Activated naive CD4-positive, alpha-beta T cell treated with anti-CD3 and anti-CD28 coated beads for 36 hours (primary cell): ENCODE measurements around the gene IRF2BPL. TPM values are rescaled to one million over a fixed set of nuclear protein-coding genes. Genes with fewer than 3 reads are reported as not detected.

ENCODE experiments used
- CTCF ChIA-PET: fragments of 350-600 bp; sonication (Branson Sonifier 250); formaldehyde crosslinking; loops from one replicate; lab custom pipeline; 2021; ENCODE audit warnings: antibody characterized with exemption; lab: Charles Lee
- DNase-seq: peaks from one replicate; pipeline ENCODE4 v3.0.0-alpha.2; 2020
- H3K27ac Mint-ChIP-seq: one replicate; pipeline ENCODE4 v1.8.0; 2021; ENCODE audit warnings: mild to moderate bottlenecking, mixed read lengths
- H3K27me3 Mint-ChIP-seq: one replicate; pipeline ENCODE4 v1.8.0; 2021; ENCODE audit warnings: low read depth, mixed read lengths
- H3K36me3 Mint-ChIP-seq: one replicate; pipeline ENCODE4 v1.8.0; 2021; ENCODE audit warnings: low read depth, mixed read lengths
- H3K4me1 Mint-ChIP-seq: one replicate; pipeline ENCODE4 v1.8.0; 2021; ENCODE audit warnings: low read depth, mixed read lengths
- H3K4me3 Mint-ChIP-seq: one replicate; pipeline ENCODE4 v1.8.0; 2021; ENCODE audit warnings: mild to moderate bottlenecking, moderate library complexity, mixed read lengths
- H3K9me3 Mint-ChIP-seq: one replicate; pipeline ENCODE4 v1.8.0; 2021; ENCODE audit warnings: mixed read lengths
- intact Hi-C: fragments of 100-400 bp; cut with micrococcal nuclease; formaldehyde crosslinking; loops from one replicate; pipeline ENCODE4 v1.15.1; 2023
- total RNA-seq, 2 experiments: library from RNA; stranded (reverse); gene quantifications; one replicate each; pipeline ENCODE4 v1.2.3, GENCODE V29; 2021

The IRF2BPL gene
- total RNA-seq, 2 experiments from 2014 or later: 34.8 to 35.2 TPM

DNA sequence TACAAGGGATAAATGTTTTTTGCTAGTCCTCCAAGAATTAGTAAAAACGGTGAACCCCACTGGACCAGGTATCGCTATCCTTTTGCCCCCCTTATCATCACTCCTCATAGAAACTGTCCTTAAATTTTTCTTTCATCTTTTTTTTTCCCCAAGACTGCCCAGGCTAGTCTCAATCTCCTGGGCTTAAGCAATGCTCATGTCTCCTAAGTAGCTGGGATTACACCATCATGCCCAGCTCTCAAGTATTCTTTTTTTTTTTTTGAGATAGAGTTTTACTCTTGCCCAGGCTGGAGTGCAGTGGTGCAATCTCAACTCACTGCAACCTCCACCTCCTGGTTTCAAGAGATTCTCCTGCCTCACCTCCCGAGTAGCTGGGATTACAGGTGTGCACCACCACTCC is 9.7 kb downstream of the IRF2BPL start:
- CTCF ChIA-PET: interaction anchor here (1.6 kb wide), 1 partner anchor 51 kb away, joined by 4 read pairs; no protein-coding TSS in a partner anchor
- Mint-ChIP-seq H3K4me3 (no peak overlapping the region), H3K4me1 (peaks cover 27% of the 10 kb centered on the region), H3K9me3 (no peaks in the 10 kb centered on the region), H3K27me3 (no peaks in the 10 kb centered on the region), H3K36me3 (peaks cover 1% of the 10 kb centered on the region), H3K27ac (no peak overlapping the region)
- intact Hi-C loops: no loop called here
- DNase-seq: no peak

DNA sequence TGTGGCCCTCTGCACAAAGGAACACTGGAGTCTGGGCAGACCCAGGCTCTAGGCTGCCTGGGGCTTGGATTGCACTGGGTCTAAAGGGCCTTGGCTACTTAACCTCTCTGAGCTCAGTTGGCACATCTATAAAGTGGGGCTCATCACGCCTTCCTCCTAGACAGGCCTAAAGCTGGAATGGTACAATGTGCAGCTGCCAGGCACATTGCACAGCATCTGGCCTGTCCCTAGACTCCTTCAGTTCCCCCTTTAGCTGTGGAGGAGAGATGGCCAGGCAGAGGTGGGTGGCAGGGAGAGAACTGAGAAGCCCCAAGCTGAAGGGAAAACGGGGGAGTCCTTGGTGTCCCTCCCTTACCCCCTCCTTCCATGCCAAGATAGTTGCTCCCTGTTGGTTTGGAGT is 10.8 kb downstream of the IRF2BPL start:
- no peaks in the 10 kb centered on the region for H3K9me3 Mint-ChIP-seq

DNA sequence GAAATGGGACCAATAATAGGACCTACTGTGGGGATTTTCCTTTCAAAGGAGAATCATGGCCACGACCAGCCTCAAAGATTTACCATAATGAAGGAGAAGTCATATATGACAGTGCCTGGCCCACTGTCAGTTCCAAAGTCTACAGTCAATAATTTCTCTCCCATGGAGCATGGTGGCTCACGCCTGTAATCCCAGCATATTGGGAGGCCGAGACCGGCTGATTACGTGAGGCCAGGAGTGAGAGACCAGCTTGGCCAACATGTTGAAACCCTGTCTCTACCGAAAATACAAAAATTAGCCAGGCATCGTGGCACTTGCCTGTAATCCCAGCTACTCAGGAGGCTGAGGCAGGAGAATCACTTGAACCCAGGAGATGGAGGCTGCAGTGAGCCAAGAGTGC is 13.8 kb downstream of the IRF2BPL start:
- no peak overlapping the region for H3K27ac Mint-ChIP-seq
- H3K36me3 Mint-ChIP-seq: no peaks in the 10 kb centered on the region
- H3K9me3 Mint-ChIP-seq: no peaks in the 10 kb centered on the region
- H3K4me1 Mint-ChIP-seq: peaks cover 13% of the 10 kb centered on the region
- no peaks in the 10 kb centered on the region for H3K27me3 Mint-ChIP-seq
- DNase-seq: no peak
- H3K4me3 Mint-ChIP-seq: no peak overlapping the region
- intact Hi-C loops: no loop called here
- CTCF ChIA-PET: interaction anchor here (0.5 to 1.8 kb wide), 4 partner anchors 37 to 101 kb away, joined by 3 to 6 read pairs (median 4); no protein-coding TSS in a partner anchor

More for the DNA sequence above, 10.8 kb downstream of the IRF2BPL start:
- Mint-ChIP-seq H3K4me3 (no peak overlapping the region), H3K27me3 (no peaks in the 10 kb centered on the region), H3K4me1 (peaks cover 16% of the 10 kb centered on the region), H3K27ac (no peak overlapping the region), H3K36me3 (no peaks in the 10 kb centered on the region)
- DNase-seq: no peak
- intact Hi-C loops: no loop called here
- CTCF ChIA-PET: interaction anchor here (0.9 to 1.6 kb wide), 3 partner anchors 28 to 50 kb away, joined by 3 to 4 read pairs (median 3); no protein-coding TSS in a partner anchor

DNA sequence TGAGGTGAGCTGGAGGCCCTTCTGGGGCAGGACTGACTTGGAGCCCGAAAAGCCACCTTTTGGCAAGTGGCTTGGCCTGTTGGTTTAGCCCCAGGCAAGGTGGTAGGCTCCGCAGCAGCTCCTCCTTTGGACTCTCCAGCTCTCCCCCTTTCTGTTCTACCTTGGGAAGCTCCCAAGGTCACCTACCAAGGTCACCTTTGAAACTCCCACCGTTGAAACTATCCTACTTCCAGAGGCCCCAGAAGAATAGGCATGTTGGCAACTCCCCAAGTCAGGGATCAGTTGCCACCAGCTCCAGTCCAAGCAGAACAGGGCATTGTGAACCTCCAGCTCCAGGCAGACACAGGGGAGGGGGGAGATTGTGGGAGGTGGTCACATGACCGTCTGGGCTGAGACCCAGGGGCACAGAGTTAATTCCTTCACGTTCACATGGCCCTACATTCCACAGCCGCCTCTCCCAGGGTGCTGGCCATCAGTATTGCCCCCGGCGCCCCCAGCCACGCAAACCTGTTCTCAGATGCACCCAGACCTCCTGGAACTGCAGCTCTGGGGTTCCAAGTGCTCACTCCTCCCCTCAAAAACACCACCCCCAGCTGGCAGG is 14.4 kb downstream of the IRF2BPL start:
- Mint-ChIP-seq H3K4me3 (no peak overlapping the region), H3K36me3 (no peaks in the 10 kb centered on the region), H3K4me1 (peaks cover 13% of the 10 kb centered on the region), H3K27me3 (no peaks in the 10 kb centered on the region), H3K27ac (no peak overlapping the region), H3K9me3 (no peaks in the 10 kb centered on the region)
- CTCF ChIA-PET: interaction anchor here (0.6 to 1.8 kb wide), 3 partner anchors 31 to 101 kb away, joined by 4 to 6 read pairs (median 4); no protein-coding TSS in a partner anchor
- DNase-seq: no peak
- intact Hi-C loops: no loop called here

DNA sequence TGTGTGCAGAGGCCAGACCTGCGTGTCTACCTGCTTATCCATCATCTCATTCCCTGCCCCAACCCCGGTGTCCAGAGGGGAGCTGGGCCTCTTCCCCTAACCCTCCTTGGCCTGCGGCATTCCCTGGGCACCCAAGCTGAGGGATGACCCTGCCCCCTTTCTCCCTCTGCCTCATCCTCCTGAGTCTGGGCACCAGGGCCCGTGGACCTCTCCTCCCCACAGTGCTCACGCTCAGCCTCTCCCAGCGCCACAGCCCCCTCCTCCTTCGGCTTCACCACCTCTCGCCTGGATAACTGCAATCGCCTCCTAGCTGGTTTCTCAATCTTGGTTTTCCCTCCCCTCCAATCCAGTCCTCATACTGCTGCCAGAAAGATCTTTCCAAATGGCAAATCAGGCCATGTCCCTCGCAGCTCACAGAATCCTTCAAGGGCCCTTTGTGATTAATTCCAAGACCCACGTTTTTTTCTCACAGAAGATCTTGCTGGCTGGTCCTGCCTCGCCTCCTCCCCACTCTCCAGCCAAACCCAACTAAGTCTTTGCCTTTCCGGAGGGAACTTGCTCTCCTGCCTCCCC is 16.2 kb downstream of the IRF2BPL start:
- DNase-seq: no peak
- Mint-ChIP-seq H3K27me3 (no peaks in the 10 kb centered on the region), H3K36me3 (no peaks in the 10 kb centered on the region), H3K4me1 (peaks cover 13% of the 10 kb centered on the region), H3K27ac (no peak overlapping the region), H3K9me3 (no peaks in the 10 kb centered on the region), H3K4me3 (no peak overlapping the region)
- intact Hi-C loops: no loop called here
- CTCF ChIA-PET: interaction anchor here (0.6 to 1.2 kb wide), 2 partner anchors 56 to 99 kb away, joined by 3 to 4 read pairs; no protein-coding TSS in a partner anchor

DNA sequence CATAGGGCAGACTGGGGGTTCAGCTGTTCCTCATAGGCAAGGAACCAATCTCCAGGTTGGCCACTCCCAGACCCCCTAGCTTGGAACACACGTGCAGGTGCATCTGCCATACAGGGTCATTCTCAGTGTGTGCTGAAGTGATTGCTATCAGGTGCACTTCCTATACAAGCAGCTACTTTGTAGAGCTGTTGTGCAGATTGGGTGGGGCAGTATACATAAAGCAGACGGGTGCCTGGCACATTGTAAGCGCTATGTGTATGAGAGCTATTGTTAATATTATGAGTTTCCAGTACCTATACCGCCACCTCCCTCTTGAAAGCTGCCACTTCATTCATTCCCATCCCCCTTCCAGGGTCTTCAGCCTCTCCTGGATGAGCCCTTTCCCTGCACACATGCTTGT is 17.3 kb downstream of the IRF2BPL start:
- intact Hi-C loops: loop anchor here (1.0 kb wide), 2 partner anchors 64 to 98 kb away; no protein-coding TSS in a partner anchor
- CTCF ChIA-PET: interaction anchor here (0.6 to 1.8 kb wide), 5 partner anchors 28 to 98 kb away, joined by 3 to 6 read pairs (median 4); no protein-coding TSS in a partner anchor
- H3K4me3 Mint-ChIP-seq: no peak overlapping the region
- H3K4me1 Mint-ChIP-seq: peaks cover 13% of the 10 kb centered on the region
- no peaks in the 10 kb centered on the region for H3K9me3 Mint-ChIP-seq
- no peak for DNase-seq
- H3K36me3 Mint-ChIP-seq: no peaks in the 10 kb centered on the region
- no peaks in the 10 kb centered on the region for H3K27me3 Mint-ChIP-seq
- H3K27ac Mint-ChIP-seq: no peak overlapping the region

DNA sequence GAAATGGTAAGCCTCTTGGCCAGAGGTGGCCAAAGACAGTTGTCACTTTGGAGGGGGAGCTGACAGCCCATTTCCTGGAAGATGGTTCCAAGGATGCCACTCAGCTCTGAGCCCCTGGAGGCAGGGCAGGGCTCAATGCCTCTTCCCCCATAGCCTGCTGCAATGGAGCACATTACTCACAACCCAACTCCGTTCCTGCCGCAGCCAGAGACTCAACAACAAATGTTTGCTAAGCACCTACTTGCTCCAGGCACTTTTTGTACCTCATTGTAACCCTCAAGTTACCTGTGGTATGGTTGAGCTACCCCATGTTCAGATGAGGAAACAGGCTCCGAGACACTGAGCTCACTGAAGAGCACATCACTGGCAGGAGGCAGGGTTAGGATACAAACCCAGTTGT is 19.5 kb downstream of the IRF2BPL start:
- Mint-ChIP-seq H3K36me3 (no peaks in the 10 kb centered on the region), H3K27ac (no peak overlapping the region), H3K4me1 (peaks cover 16% of the 10 kb centered on the region), H3K9me3 (no peaks in the 10 kb centered on the region), H3K27me3 (no peaks in the 10 kb centered on the region), H3K4me3 (no peak overlapping the region)
- intact Hi-C loops: no loop called here
- DNase-seq: no peak
- CTCF ChIA-PET: interaction anchor here (0.5 to 1.5 kb wide), 4 partner anchors 44 to 140 kb away, joined by 3 to 8 read pairs (median 4); no protein-coding TSS in a partner anchor

DNA sequence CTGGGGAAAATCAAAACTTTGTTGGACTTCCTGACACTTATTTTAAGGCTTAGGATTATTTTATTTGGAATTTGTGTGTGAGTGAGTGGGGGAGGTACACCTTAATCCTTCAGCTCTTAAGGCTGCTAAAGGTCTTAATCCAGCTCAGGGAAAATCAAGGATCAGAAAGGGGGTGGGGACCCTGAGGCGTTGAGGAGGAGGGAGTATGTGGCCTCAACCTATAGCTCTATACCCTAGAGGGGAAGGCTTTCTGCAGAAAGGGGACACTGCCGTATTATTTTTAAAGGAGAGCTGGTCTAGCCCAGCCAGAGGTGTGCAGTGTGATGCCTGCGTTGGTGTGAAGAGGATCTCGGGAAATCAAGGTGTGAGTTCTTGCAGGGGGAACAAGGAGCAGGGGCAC is 20.0 kb downstream of the IRF2BPL start:
- H3K4me1 Mint-ChIP-seq: peaks cover 16% of the 10 kb centered on the region
- no peaks in the 10 kb centered on the region for H3K9me3 Mint-ChIP-seq
- CTCF ChIA-PET: interaction anchor here (0.5 to 1.5 kb wide), 3 partner anchors 47 to 139 kb away, joined by 4 to 8 read pairs (median 5); no protein-coding TSS in a partner anchor
- H3K36me3 Mint-ChIP-seq: no peaks in the 10 kb centered on the region
- no peaks in the 10 kb centered on the region for H3K27me3 Mint-ChIP-seq
- no peak for DNase-seq
- intact Hi-C loops: no loop called here
- no peak overlapping the region for H3K27ac Mint-ChIP-seq
- no peak overlapping the region for H3K4me3 Mint-ChIP-seq

DNA sequence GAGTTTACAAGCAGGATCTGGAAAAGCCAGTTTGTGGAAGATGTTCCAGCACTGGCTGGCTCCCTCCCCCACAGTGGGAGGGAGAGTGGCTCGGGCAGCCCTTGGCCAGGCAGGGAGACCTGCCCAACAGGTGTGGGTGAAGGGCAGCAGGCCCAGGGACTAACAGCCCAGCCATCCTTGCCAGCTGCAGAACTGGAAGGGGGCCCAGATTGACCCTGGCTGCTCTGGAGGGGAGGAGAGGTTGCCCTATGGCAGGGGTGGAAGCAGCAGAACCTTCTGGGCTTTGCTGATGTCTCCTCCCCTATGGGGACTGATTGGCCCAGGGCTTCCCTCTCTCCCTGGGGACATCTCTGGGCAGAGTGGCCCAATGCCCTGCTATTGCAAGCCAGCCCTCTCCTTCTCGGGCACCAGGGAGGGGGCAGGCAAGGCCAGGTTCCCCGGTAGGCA is 20.5 kb downstream of the IRF2BPL start:
- no peaks in the 10 kb centered on the region for H3K27me3 Mint-ChIP-seq
- CTCF ChIA-PET: interaction anchor here (1.4 to 1.5 kb wide), 2 partner anchors 47 to 95 kb away, joined by 4 to 5 read pairs; no protein-coding TSS in a partner anchor
- DNase-seq: no peak
- H3K36me3 Mint-ChIP-seq: no peaks in the 10 kb centered on the region
- no peaks in the 10 kb centered on the region for H3K9me3 Mint-ChIP-seq
- intact Hi-C loops: no loop called here
- H3K27ac Mint-ChIP-seq: no peak overlapping the region
- no peak overlapping the region for H3K4me3 Mint-ChIP-seq
- H3K4me1 Mint-ChIP-seq: peaks cover 16% of the 10 kb centered on the region

DNA sequence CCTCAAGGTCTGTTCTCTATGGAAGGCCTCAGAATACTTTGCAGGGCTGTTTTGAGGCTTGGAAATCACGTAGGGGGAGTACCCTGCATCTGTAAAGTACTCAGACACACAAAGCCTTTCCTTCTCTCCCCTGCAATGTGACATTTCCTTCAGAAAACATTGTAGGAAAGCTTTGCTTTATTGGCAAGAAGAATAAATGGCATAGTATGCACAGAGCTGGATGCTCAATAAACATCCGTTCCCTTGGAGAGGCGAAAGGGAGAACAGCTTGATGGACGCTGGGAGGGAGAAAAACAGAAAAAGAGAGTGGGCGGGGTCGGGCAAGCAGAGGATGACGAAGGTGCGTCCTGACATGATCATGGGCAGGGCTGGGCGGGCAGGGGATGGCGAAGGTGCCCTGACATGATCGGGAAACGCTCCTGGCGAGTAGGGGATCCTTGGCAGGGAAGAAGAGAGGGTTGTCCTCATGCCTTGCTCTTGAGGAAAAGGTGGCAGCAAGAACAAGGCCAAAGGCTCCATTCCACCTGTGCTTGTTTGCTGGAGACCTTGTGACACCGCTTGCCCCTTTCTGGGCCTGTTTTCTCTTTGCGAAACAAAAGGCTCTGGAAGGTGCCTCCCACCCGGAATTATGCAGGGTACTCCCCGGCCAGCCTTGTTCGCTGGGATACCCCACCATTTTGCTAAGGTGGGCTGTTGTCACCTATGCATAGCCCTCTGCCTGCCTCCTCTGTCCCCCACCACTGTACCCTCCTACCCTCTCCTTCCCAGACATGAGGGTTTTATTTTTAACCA is 21.1 kb downstream of the IRF2BPL start:
- peaks cover 16% of the 10 kb centered on the region for H3K4me1 Mint-ChIP-seq
- no peaks in the 10 kb centered on the region for H3K9me3 Mint-ChIP-seq
- H3K27ac Mint-ChIP-seq: no peak overlapping the region
- H3K27me3 Mint-ChIP-seq: no peaks in the 10 kb centered on the region
- intact Hi-C loops: no loop called here
- H3K4me3 Mint-ChIP-seq: no peak overlapping the region
- CTCF ChIA-PET: interaction anchor here (1.2 kb wide), 2 partner anchors 46 to 94 kb away, joined by 3 read pairs; no protein-coding TSS in a partner anchor
- DNase-seq: no peak
- H3K36me3 Mint-ChIP-seq: no peaks in the 10 kb centered on the region

DNA sequence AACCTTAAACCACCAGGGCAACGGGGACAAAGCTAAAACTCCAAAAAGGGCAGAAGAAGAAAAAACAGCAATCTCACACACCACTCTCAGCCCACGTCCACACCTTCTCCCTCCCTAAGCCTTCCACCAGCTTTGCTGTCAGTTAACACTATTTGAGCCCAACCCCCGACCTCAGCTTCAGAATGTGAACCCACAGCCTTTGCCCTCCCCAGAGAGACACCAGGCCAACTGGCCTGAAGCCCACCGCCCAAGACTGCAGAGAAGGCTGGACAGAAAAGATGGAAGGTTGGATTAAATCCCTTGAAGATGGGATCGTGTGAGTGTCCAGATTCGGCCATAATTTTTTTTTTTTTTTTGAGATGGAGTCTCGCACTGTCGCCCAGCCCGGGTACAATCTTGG is 22.4 kb downstream of the IRF2BPL start:
- H3K9me3 Mint-ChIP-seq: no peaks in the 10 kb centered on the region
- no peaks in the 10 kb centered on the region for H3K27me3 Mint-ChIP-seq
- CTCF ChIA-PET: interaction anchor here (1.2 to 1.3 kb wide), 3 partner anchors 47 to 93 kb away, joined by 3 read pairs; no protein-coding TSS in a partner anchor
- H3K36me3 Mint-ChIP-seq: no peaks in the 10 kb centered on the region
- H3K27ac Mint-ChIP-seq: no peak overlapping the region
- H3K4me3 Mint-ChIP-seq: no peak overlapping the region
- DNase-seq: no peak
- intact Hi-C loops: no loop called here
- peaks cover 8% of the 10 kb centered on the region for H3K4me1 Mint-ChIP-seq

DNA sequence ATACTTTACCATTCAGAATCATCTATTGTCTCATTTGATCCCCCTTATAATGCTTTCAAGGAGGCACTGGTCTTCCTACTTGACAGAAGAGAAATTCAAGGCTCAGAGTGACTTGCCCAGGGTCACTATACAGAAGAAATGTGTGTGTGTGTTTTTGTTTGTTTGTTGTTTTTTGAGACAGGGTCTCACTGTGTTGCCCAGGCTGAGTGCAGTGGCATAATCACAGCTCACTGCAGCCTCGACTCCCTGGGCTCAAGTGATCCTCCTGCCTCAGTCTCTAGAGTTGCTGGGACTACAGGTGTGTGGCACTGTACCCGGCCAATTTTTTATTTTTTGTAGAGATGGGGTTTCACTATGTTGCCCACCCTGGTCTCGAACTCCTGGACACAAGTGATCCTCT is 22.9 kb downstream of the IRF2BPL start:
- intact Hi-C loops: no loop called here
- no peak for DNase-seq
- peaks cover 10% of the 10 kb centered on the region for H3K4me1 Mint-ChIP-seq
- no peaks in the 10 kb centered on the region for H3K9me3 Mint-ChIP-seq
- CTCF ChIA-PET: interaction anchor here (0.7 to 1.3 kb wide), 2 partner anchors 64 to 65 kb away, joined by 3 read pairs; no protein-coding TSS in a partner anchor
- no peak overlapping the region for H3K27ac Mint-ChIP-seq
- H3K36me3 Mint-ChIP-seq: no peaks in the 10 kb centered on the region
- no peak overlapping the region for H3K4me3 Mint-ChIP-seq
- H3K27me3 Mint-ChIP-seq: no peaks in the 10 kb centered on the region
